HCT116 (cell line): Measurements from ENCODE around the gene PRKCA. TPM values are rescaled to one million over a fixed set of nuclear protein-coding genes. Genes with fewer than 3 reads are reported as not detected.

ENCODE experiments used
- ATAC-seq: fragments of 200-7000 bp; cut with Tn5 transposase; 2 replicates; pipeline ENCODE4 v1.9.1; 2020; ENCODE audit warnings: mild to moderate bottlenecking, moderate library complexity
- BruUV-seq: library from RNA; stranded (reverse); fragments of 400-500 nt; replicated peaks from 2 replicates; lab custom pipeline; 2021; lab: Mats Ljungman, UMichigan
- CTCF ChIA-PET: fragments of 300-600 bp; sonication (Branson Sonifier 250); formaldehyde crosslinking; loops from one replicate; lab custom pipeline; 2021; ENCODE audit warnings: antibody characterized with exemption; lab: Charles Lee
- POLR2A ChIA-PET: fragments of 300-600, 350-600 bp; sonication (Branson Sonifier 250); formaldehyde crosslinking; loops from one replicate; lab custom pipeline; 2021; ENCODE audit warnings: antibody characterized with exemption; lab: Charles Lee
- RAD21 ChIA-PET, 2 experiments: fragments of 300-600 bp; sonication (Branson Sonifier 250); formaldehyde crosslinking; loops; one replicate each; lab custom pipeline; 2023; ENCODE audit warnings: low total read pairs in 2 of 2; ENCODE audit not compliant: uncharacterized antibody in 2 of 2, unreplicated experiment in 2 of 2, low non-redundant PET in 1 of 2; lab: Charles Lee
- DNase-seq: peaks from one replicate; pipeline ENCODE4 v3.0.0-alpha.2; 2010; ENCODE audit warnings: low read depth, low spot score
- H2AFZ ChIP-seq: fragments of 200-600 bp; shearing (Covaris generic), sonication (generic); 2 replicates; pipeline ENCODE4 v1.6.1; 2017; ENCODE audit warnings: low read depth, mixed run types, mixed read lengths, antibody characterized with exemption, low read length; ENCODE audit not compliant: poor library complexity, severe bottlenecking
- H3K27ac ChIP-seq: 2 replicates; pipeline ENCODE4 v1.5.1; 2012; ENCODE audit warnings: low read depth, low read length
- H3K27me3 ChIP-seq: fragments of 200-600 bp; sonication (generic); 2 replicates; pipeline ENCODE4 v1.6.1; 2016; ENCODE audit warnings: mixed run types, low read length, mixed read lengths; ENCODE audit not compliant: insufficient read depth
- H3K36me3 ChIP-seq, 2 experiments: fragments of 200-500 bp in 1 of 2; fragments of 200-600 bp in 1 of 2; sonication (Bioruptor generic) in 1 of 2; sonication (generic) in 1 of 2; 2 replicates each; pipeline versions ENCODE4 v1.5.1 to v1.6.1; 2014 to 2016; ENCODE audit warnings: low read length in 2 of 2, inconsistent platforms in 1 of 2, mixed read lengths in 1 of 2, mixed run types in 1 of 2; ENCODE audit not compliant: insufficient read depth in 2 of 2, control insufficient read depth in 1 of 2
- H3K4me1 ChIP-seq, 2 experiments: fragments of 200-600 bp in 1 of 2; sonication (generic) in 1 of 2; 2 replicates each; pipeline versions ENCODE4 v1.5.1 to v1.6.1; 2012 to 2017; ENCODE audit warnings: low read length in 2 of 2, inconsistent platforms in 1 of 2, mild to moderate bottlenecking in 1 of 2, mixed read lengths in 1 of 2, mixed run types in 1 of 2, moderate library complexity in 1 of 2; ENCODE audit not compliant: insufficient read depth in 2 of 2, control insufficient read depth in 1 of 2
- H3K4me2 ChIP-seq: fragments of 200-600 bp; sonication (generic); 2 replicates; pipeline ENCODE4 v1.6.1; 2017; ENCODE audit warnings: mixed run types, low read length, mixed read lengths
- H3K4me3 ChIP-seq, 2 experiments: fragments of 200-600 bp in 1 of 2; sonication (generic) in 1 of 2; replicated peaks in 1 of 2; 2 replicates each; pipeline ENCODE4 v1.5.1; 2011 to 2016; ENCODE audit warnings: low read length in 2 of 2, control low read depth in 1 of 2, low read depth in 1 of 2, mild to moderate bottlenecking in 1 of 2, mixed read lengths in 1 of 2, mixed run types in 1 of 2
- H3K79me2 ChIP-seq: fragments of 200-600 bp; sonication (generic); 2 replicates; pipeline ENCODE4 v1.6.1; 2017; ENCODE audit warnings: mild to moderate bottlenecking, mixed run types, low read length, moderate library complexity, mixed read lengths; ENCODE audit not compliant: insufficient read depth
- H3K9ac ChIP-seq: fragments of 200-600 bp; sonication (generic); 2 replicates; pipeline ENCODE4 v1.6.1; 2016; ENCODE audit warnings: low read length, mixed read lengths
- H3K9me2 ChIP-seq: fragments of 200-600 bp; sonication (generic), shearing (Covaris generic); 2 replicates; pipeline ENCODE4 v1.6.1; 2017; ENCODE audit warnings: mixed run types, mild to moderate bottlenecking, moderate library complexity; ENCODE audit not compliant: insufficient read depth
- H3K9me3 ChIP-seq, 2 experiments: fragments of 200-500 bp in 1 of 2; fragments of 200-600 bp in 1 of 2; sonication (Bioruptor generic) in 1 of 2; sonication (generic) in 1 of 2; 2 replicates each; pipeline ENCODE4 v1.6.1; 2014 to 2017; ENCODE audit warnings: low read length in 2 of 2, mixed read lengths in 2 of 2, inconsistent platforms in 1 of 2, low read depth in 1 of 2, mild to moderate bottlenecking in 1 of 2, mixed run types in 1 of 2, moderate library complexity in 1 of 2; ENCODE audit not compliant: control insufficient read depth in 1 of 2, insufficient read depth in 1 of 2
- H4K20me1 ChIP-seq: fragments of 200-600 bp; sonication (generic), shearing (Covaris generic); 2 replicates; pipeline ENCODE4 v1.6.1; 2017; ENCODE audit warnings: mixed run types, mild to moderate bottlenecking, moderate library complexity; ENCODE audit not compliant: insufficient read depth
- CBX3 ChIP-seq: IDR thresholded peaks from 2 replicates; pipeline ENCODE4 v1.6.1; 2012; ENCODE audit warnings: low read depth
- CEBPB ChIP-seq: IDR thresholded peaks from 2 replicates; pipeline ENCODE4 v1.6.1; 2012; ENCODE audit warnings: low read depth
- EGR1 ChIP-seq: IDR thresholded peaks from 2 replicates; pipeline ENCODE4 v1.6.1; 2012; ENCODE audit warnings: low read depth
- EZH2 ChIP-seq: fragments of 200-600 bp; sonication (generic); IDR thresholded peaks from 2 replicates; pipeline ENCODE4 v1.6.1; 2017; ENCODE audit warnings: antibody characterized with exemption, mixed run types
- JUND ChIP-seq: IDR thresholded peaks from 2 replicates; pipeline ENCODE4 v1.6.1; 2012
- POLR2A ChIP-seq: IDR thresholded peaks from 2 replicates; pipeline ENCODE4 v1.7.0; 2011; ENCODE audit warnings: borderline replicate concordance; ENCODE audit not compliant: insufficient read depth, insufficient read length; ENCODE audit errors: extremely low read depth
- RAD21 ChIP-seq: IDR thresholded peaks from 2 replicates; pipeline ENCODE4 v1.6.1; 2012; ENCODE audit warnings: low read depth, mild to moderate bottlenecking
- REST ChIP-seq: IDR thresholded peaks from 2 replicates; pipeline ENCODE4 v1.6.1; 2012; ENCODE audit warnings: low read depth
- SIN3A ChIP-seq: IDR thresholded peaks from 2 replicates; pipeline ENCODE4 v1.6.1; 2012; ENCODE audit warnings: low read depth
- SP1 ChIP-seq: IDR thresholded peaks from 2 replicates; pipeline ENCODE4 v1.6.1; 2012; ENCODE audit warnings: low read depth
- SRF ChIP-seq: IDR thresholded peaks from 2 replicates; pipeline ENCODE4 v1.6.1; 2012; ENCODE audit warnings: low read depth
- TCF7L2 ChIP-seq: IDR thresholded peaks from 2 replicates; pipeline ENCODE4 v1.7.0; 2011; ENCODE audit warnings: borderline replicate concordance, inconsistent platforms; ENCODE audit not compliant: insufficient read depth, insufficient read length; ENCODE audit errors: extremely low read depth
- YY1 ChIP-seq: IDR thresholded peaks from 2 replicates; pipeline ENCODE4 v1.6.1; 2011; ENCODE audit warnings: low read length, low read depth, moderate library complexity, mild to moderate bottlenecking; ENCODE audit not compliant: insufficient replicate concordance; ENCODE audit errors: extremely low read depth
- intact Hi-C: fragments of 100-400 bp; cut with micrococcal nuclease; formaldehyde crosslinking; loops from 2 replicates; pipeline ENCODE4 v1.10.0; 2022
- total RNA-seq: library from RNA; stranded (reverse); gene quantifications from one replicate; pipeline ENCODE4 v1.2.1, GENCODE V29; 2021; ENCODE audit not compliant: unreplicated experiment
- TF ChIP-seq, protein P1 (sequence below), 3 experiments: fragments of 200-600 bp in 1 of 3; sonication (generic) in 1 of 3; IDR thresholded peaks in 2 of 3; conservative IDR thresholded peaks in 1 of 3; 2 replicates each; pipeline ENCODE4 v1.5.1; 2012 to 2017; ENCODE audit warnings: low read depth in 2 of 3, low read length in 2 of 3, antibody characterized with exemption in 1 of 3, borderline replicate concordance in 1 of 3, control low read depth in 1 of 3, mild to moderate bottlenecking in 1 of 3, mixed read lengths in 1 of 3, mixed run types in 1 of 3, moderate library complexity in 1 of 3; ENCODE audit not compliant: insufficient read depth in 1 of 3

Gene PRKCA
- total RNA-seq, 1 experiment from 2014 or later: 18.8 TPM

GRCh38 chr17:66309793-66310192, 7.4 kb downstream of the PRKCA start (continued):
- TF ChIP-seq REST: no peak
- no peak for TF ChIP-seq SRF
- no peak for TF ChIP-seq CBX3
- no peak for TF ChIP-seq JUND
- no peak for TF ChIP-seq CEBPB
- no peak for TF ChIP-seq TCF7L2
- TF ChIP-seq EZH2: no peak
- no peak for TF ChIP-seq EGR1
- TF ChIP-seq SP1: no peak
- TF ChIP-seq POLR2A: no peak

- ChIA-PET CTCF (interaction anchor here (0.6 to 1.2 kb wide), 3 partner anchors 11 to 339 kb away, joined by 3 to 6 read pairs (median 3); no protein-coding TSS in a partner anchor), POLR2A (no interaction called here), RAD21 (no interaction called here)
- Histone ChIP-seq H3K27me3 (no peaks in the 10 kb centered on the region), H3K79me2 (no peaks in the 10 kb centered on the region), H3K9ac (no peak overlapping the region), H3K4me1 (no peaks in the 10 kb centered on the region), H3K9me2 (no peaks in the 10 kb centered on the region), H3K27ac (no peak overlapping the region), H4K20me1 (no peaks in the 10 kb centered on the region), H3K36me3 (no peaks in the 10 kb centered on the region), H3K4me3 (no peak overlapping the region), H2AFZ (no peak overlapping the region), H3K4me2 (no peak overlapping the region), H3K9me3 (no peaks in the 10 kb centered on the region)
- intact Hi-C loops: no loop called here
- TF ChIP-seq, protein P1, sequence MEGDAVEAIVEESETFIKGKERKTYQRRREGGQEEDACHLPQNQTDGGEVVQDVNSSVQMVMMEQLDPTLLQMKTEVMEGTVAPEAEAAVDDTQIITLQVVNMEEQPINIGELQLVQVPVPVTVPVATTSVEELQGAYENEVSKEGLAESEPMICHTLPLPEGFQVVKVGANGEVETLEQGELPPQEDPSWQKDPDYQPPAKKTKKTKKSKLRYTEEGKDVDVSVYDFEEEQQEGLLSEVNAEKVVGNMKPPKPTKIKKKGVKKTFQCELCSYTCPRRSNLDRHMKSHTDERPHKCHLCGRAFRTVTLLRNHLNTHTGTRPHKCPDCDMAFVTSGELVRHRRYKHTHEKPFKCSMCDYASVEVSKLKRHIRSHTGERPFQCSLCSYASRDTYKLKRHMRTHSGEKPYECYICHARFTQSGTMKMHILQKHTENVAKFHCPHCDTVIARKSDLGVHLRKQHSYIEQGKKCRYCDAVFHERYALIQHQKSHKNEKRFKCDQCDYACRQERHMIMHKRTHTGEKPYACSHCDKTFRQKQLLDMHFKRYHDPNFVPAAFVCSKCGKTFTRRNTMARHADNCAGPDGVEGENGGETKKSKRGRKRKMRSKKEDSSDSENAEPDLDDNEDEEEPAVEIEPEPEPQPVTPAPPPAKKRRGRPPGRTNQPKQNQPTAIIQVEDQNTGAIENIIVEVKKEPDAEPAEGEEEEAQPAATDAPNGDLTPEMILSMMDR (IDR thresholded peaks at IDR 0.05 in 2 of 3, conservative IDR thresholded peaks at IDR 0.05 in 1 of 3; ENCODE audit: borderline replicate concordance in 1 of 3, insufficient read depth in 1 of 3, low read depth in 2 of 3, low read length in 2 of 3): peak; percentile 11 to 58 (median 36); a peak in 4 of 6 replicates
- TF ChIP-seq YY1 (no peak), SIN3A (no peak), RAD21 (no peak), CEBPB (no peak)
- BruUV-seq: no TSS peak
- DNase-seq: no peak
- ATAC-seq: peak; percentile 74
These were observed 8.2 kb downstream of the PRKCA start for GRCh38 chr17:66310528-66311148.
